ENCODE data around the gene ADGRB2.

ADGRB2 gene

DNA sequence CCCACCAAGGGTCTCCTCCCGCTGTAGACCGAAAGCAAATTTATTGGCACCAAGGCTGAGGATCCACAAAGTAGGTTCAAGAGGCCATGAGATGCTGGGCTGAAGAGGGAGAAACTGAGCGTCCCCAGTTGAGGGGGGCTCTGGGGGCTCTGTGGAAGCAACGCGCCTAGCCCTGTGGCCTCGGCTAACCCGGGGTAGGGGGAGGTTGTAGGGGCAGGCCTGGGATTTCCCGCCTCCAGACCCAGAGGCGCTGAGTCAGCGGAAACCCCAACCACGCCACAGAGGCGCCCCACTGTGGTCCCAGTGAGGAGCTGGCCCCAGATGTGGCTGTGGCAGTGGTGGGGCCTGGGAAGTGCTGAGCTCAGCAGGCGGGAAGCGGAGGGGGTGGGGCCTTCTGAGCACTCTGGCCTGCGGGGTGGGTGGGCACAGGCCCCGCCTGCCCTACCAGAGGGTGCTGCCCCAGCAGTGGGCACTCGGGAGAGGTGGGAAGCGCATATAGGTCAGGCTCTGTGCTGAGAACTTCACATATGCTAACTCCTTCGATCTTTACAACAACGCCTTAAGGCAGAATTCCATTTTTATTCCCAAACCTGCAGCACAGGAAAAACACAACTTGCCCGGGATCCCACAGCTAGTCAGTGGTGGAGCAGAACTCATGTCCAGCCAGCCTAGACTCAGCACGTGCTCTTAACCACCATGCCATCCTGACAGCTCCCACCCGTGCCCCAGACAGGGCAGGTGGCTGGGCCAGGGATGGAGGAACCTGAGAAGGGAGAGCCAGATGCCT, 58.9 kb downstream of the ADGRB2 start:
- no peak for TF ChIP-seq EZH2phosphoT487 (IDR thresholded peaks at IDR 0.05; ENCODE audit: borderline replicate concordance)
- TF ChIP-seq, protein P1, sequence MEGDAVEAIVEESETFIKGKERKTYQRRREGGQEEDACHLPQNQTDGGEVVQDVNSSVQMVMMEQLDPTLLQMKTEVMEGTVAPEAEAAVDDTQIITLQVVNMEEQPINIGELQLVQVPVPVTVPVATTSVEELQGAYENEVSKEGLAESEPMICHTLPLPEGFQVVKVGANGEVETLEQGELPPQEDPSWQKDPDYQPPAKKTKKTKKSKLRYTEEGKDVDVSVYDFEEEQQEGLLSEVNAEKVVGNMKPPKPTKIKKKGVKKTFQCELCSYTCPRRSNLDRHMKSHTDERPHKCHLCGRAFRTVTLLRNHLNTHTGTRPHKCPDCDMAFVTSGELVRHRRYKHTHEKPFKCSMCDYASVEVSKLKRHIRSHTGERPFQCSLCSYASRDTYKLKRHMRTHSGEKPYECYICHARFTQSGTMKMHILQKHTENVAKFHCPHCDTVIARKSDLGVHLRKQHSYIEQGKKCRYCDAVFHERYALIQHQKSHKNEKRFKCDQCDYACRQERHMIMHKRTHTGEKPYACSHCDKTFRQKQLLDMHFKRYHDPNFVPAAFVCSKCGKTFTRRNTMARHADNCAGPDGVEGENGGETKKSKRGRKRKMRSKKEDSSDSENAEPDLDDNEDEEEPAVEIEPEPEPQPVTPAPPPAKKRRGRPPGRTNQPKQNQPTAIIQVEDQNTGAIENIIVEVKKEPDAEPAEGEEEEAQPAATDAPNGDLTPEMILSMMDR (conservative IDR thresholded peaks at IDR 0.05; ENCODE audit: low read length) = peak; percentile 48
- Histone ChIP-seq H3K9me2 (replicated peaks; ENCODE audit: low read depth, low read length) (no peaks in the 10 kb centered on the region), H3K27me3 (ENCODE audit: insufficient read depth, low read length, poor library complexity, severe bottlenecking) (no peaks in the 10 kb centered on the region), H3K79me2 (ENCODE audit: insufficient read depth, low read length) (no peaks in the 10 kb centered on the region), H3K4me1 (ENCODE audit: insufficient read depth, low read length, poor library complexity, severe bottlenecking) (peaks cover 31% of the 10 kb centered on the region), H3K4me2 (ENCODE audit: low read depth, low read length, poor library complexity, severe bottlenecking) (peak overlapping the region; percentile 55), H2AFZ (ENCODE audit: low read length) (peak overlapping the region; percentile 75), H4K20me1 (ENCODE audit: insufficient read depth, low read length, poor library complexity, severe bottlenecking) (no peaks in the 10 kb centered on the region), H3F3A (ENCODE audit: low read depth) (no peaks in the 10 kb centered on the region), H3K9me3 (ENCODE audit: insufficient read depth, low read depth, low read length) (no peaks in the 10 kb centered on the region), H3K4me3 (ENCODE audit: low read length, poor library complexity, severe bottlenecking) (no peak overlapping the region), H3K9ac (ENCODE audit: low read depth, low read length, poor library complexity, severe bottlenecking) (peak overlapping the region; percentile 67), H3K36me3 (ENCODE audit: insufficient read depth, low read length) (no peaks in the 10 kb centered on the region)

DNA sequence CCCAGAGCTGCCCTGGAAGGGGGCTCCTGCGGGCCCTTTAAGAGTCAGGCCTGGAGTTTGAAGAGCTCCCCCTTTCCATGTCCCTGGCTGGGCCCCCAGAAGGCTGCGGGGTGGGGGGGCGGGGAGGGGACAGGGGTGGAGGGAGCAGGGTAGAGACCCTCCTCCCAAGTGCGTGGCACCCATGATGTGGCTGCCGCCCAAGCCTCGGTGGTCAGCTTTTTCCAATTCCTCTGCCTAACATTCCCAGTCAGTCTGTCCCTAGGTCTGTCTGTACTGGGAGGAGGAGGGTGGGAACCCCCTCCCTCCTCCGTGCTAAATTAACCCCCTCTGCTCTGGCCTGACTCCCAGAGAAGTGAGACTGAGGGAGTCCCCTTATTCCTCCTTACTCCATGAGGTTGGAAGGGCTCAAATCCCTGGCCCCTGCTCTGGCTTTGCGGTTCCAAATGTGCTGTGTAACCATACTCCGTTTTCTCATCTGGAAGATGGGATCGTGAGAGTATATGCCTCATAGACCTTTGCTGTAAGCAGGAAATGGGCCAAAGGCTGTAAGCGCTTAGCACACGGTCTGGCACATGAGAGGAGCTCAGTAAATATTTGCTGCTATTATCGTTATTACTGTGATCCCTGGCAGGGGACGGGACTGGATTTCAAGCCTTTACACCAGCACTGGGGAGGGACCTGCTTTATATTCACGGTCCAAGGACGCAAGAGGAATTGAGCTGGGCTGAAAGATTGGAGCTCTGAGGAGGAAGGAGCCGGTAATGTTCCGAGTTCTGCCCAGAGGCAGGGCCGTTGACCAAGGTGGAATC, 59.7 kb downstream of the ADGRB2 start:
- Histone ChIP-seq H3K4me3 (ENCODE audit: low read length, poor library complexity, severe bottlenecking) (no peak overlapping the region), H3K79me2 (ENCODE audit: insufficient read depth, low read length) (no peaks in the 10 kb centered on the region)
- TF ChIP-seq, protein P1 (conservative IDR thresholded peaks at IDR 0.05; ENCODE audit: low read length) = no peak
- TF ChIP-seq EZH2phosphoT487 (IDR thresholded peaks at IDR 0.05; ENCODE audit: borderline replicate concordance) = no peak

DNA sequence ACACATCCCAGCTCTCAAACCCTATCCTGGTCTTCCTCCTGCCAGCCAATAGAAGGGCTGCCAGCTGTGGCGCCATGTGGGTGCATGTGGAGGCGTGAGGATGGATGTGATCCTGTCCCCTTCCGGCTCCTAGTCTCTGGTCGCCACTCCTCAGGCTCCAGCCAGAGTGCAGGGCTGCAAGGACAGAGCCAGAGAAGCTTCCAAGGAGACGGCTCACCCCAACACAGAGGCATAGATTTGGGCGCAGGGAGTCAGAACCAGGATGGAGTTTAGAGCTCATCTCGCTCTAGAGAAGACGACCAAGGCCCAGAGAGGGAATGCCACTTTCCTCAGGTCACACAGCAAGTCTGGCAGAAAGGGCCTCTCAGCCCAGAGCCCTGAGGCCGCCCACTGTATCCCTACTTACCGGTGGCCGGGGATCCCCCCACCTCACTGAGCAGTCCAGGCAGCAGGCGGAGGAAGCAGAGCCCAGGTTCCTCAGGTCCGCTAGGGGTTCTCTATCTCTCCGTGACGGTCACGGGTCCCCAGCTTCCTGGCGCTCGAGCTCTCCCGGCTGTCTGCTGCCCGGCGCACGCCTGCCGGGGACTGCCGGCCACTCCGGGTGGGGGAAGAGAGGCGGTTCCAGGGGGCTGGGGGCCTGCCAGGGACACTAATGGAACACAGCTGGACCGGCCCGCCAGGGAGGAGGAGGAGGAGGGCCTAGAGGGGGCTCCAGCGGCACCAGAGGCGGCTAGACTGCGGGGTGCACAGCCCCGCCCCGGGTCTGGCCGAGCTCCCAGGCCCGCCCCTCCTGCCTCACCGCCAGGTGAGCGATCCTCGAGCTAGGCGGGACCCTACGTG, 60.5 kb downstream of the ADGRB2 start, which contains the start of gene COL16A1:
COL16A1 (minus strand) TSS at position 587 of the 840 bp plus-strand sequence. CDS start 1,824 bp downstream, outside the sequence.
- no peaks in the 10 kb centered on the region for H3K79me2 ChIP-seq (ENCODE audit: insufficient read depth, low read length)
- H3K4me2 ChIP-seq (ENCODE audit: low read depth, low read length, poor library complexity, severe bottlenecking) = peak within 1 kb of the TSS; percentile 55
- H4K20me1 ChIP-seq (ENCODE audit: insufficient read depth, low read length, poor library complexity, severe bottlenecking) = no peaks in the 10 kb centered on the region
- no peaks in the 10 kb centered on the region for H3F3A ChIP-seq (ENCODE audit: low read depth)
- H3K4me1 ChIP-seq (ENCODE audit: insufficient read depth, low read length, poor library complexity, severe bottlenecking) = peaks cover 43% of the 10 kb centered on the region
- TF ChIP-seq EZH2phosphoT487 (IDR thresholded peaks at IDR 0.05; ENCODE audit: borderline replicate concordance) = no peak
- TF ChIP-seq, protein P1 (conservative IDR thresholded peaks at IDR 0.05; ENCODE audit: low read length) = no peak
- no peaks in the 10 kb centered on the region for H3K9me2 ChIP-seq (replicated peaks; ENCODE audit: low read depth, low read length)
- no peak within 1 kb of the TSS for H3K4me3 ChIP-seq (ENCODE audit: low read length, poor library complexity, severe bottlenecking)
- H3K9ac ChIP-seq (ENCODE audit: low read depth, low read length, poor library complexity, severe bottlenecking) = peak within 1 kb of the TSS; percentile 67
- H3K9me3 ChIP-seq (ENCODE audit: insufficient read depth, low read depth, low read length) = no peaks in the 10 kb centered on the region
- H3K27me3 ChIP-seq (ENCODE audit: insufficient read depth, low read length, poor library complexity, severe bottlenecking) = no peaks in the 10 kb centered on the region
- H2AFZ ChIP-seq (ENCODE audit: low read length) = peak within 1 kb of the TSS; percentile 75
- H3K36me3 ChIP-seq (ENCODE audit: insufficient read depth, low read length) = no peaks in the 10 kb centered on the region

More for the DNA sequence above, 59.7 kb downstream of the ADGRB2 start:
- Histone ChIP-seq H3K36me3 (ENCODE audit: insufficient read depth, low read length) (no peaks in the 10 kb centered on the region), H4K20me1 (ENCODE audit: insufficient read depth, low read length, poor library complexity, severe bottlenecking) (no peaks in the 10 kb centered on the region), H3K9ac (ENCODE audit: low read depth, low read length, poor library complexity, severe bottlenecking) (peak overlapping the region; percentile 67), H3K9me3 (ENCODE audit: insufficient read depth, low read depth, low read length) (no peaks in the 10 kb centered on the region), H2AFZ (ENCODE audit: low read length) (peak overlapping the region; percentile 75), H3K27me3 (ENCODE audit: insufficient read depth, low read length, poor library complexity, severe bottlenecking) (no peaks in the 10 kb centered on the region), H3K4me2 (ENCODE audit: low read depth, low read length, poor library complexity, severe bottlenecking) (peak overlapping the region; percentile 55), H3K9me2 (replicated peaks; ENCODE audit: low read depth, low read length) (no peaks in the 10 kb centered on the region), H3K4me1 (ENCODE audit: insufficient read depth, low read length, poor library complexity, severe bottlenecking) (peaks cover 37% of the 10 kb centered on the region), H3F3A (ENCODE audit: low read depth) (no peaks in the 10 kb centered on the region)

Measured in Loucy (cell line).